Fibroblast of lung (primary cell): ENCODE data around the gene LRRC49.

ENCODE experiments used
- EZH2 ChIP-seq: IDR thresholded peaks from 2 replicates; pipeline ENCODE4 v1.5.1; 2012; ENCODE audit warnings: low read length, control low read depth, mild to moderate bottlenecking; ENCODE audit errors: missing control alignments
- TF ChIP-seq, protein P1 (sequence below), 2 donors: IDR thresholded peaks in 1 of 2; conservative IDR thresholded peaks in 1 of 2; 1 replicate in 1 of 2; 2 replicates in 1 of 2; pipeline ENCODE4 v1.5.1; 2011 to 2012; ENCODE audit warnings: low read length in 2 of 2, control low read depth in 1 of 2, inconsistent platforms in 1 of 2, low read depth in 1 of 2, mild to moderate bottlenecking in 1 of 2

DNA sequence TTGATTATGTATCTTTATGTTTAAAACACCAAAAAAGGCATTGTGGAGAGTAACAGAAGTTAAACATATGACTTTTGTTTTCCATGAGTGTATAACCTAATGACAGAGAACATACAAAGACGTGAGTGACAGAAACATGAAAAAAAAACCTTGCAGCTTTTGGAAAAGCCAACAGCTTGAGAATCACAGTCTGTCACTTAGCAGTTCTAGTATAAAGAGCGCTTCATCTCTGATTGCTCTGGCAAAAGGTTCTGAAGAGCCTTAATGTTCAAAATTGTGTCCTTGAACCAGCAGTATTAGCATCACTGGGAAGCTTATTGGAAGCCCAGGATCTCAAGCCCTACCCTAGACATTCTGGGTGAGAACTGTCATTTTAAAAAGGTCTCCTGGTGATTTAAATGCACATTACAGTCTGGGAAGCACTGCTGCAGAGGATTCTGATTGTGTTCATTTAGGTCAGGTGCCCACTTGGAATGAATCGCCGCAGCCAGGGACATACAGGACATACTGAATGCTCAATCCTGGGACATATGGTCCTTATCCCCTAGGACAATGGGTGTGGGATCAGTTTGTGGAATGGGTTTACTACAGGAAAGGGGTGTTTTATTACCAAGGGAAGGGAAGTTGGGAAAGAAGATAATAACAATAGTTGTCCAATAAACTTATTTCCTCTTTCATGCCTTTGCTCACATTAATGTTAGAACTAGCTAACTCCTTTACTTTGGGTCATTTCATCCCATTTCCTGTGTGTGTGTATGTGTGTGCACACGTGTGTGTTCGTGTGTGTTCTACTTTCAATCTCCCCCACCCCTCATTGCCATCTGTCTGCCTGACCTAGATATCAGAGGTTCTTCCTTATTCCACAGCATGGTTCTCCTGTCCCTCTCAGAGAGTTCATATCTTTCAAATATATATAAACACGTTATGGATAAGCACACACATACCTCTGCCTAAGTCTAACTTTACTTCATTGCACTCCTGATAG, 55.0 kb downstream of the LRRC49 start:
- TF ChIP-seq, protein P1, sequence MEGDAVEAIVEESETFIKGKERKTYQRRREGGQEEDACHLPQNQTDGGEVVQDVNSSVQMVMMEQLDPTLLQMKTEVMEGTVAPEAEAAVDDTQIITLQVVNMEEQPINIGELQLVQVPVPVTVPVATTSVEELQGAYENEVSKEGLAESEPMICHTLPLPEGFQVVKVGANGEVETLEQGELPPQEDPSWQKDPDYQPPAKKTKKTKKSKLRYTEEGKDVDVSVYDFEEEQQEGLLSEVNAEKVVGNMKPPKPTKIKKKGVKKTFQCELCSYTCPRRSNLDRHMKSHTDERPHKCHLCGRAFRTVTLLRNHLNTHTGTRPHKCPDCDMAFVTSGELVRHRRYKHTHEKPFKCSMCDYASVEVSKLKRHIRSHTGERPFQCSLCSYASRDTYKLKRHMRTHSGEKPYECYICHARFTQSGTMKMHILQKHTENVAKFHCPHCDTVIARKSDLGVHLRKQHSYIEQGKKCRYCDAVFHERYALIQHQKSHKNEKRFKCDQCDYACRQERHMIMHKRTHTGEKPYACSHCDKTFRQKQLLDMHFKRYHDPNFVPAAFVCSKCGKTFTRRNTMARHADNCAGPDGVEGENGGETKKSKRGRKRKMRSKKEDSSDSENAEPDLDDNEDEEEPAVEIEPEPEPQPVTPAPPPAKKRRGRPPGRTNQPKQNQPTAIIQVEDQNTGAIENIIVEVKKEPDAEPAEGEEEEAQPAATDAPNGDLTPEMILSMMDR (conservative IDR thresholded peaks at IDR 0.05 in 1 of 2, IDR thresholded peaks at IDR 0.05 in 1 of 2; ENCODE audit: low read depth in 1 of 2, low read length in 2 of 2): no peak
- no peak for TF ChIP-seq EZH2
